ENCODE data around the gene APOB. TPM values are rescaled to one million over a fixed set of nuclear protein-coding genes. Genes with fewer than 3 reads are reported as not detected.

Gene APOB
- total and polyA plus RNA-seq, 2 of the 13 experiments (the other 11 are each of a cell fraction or from before 2014, with no cell fraction given), result 1,569 to 2,515 TPM

DNA sequence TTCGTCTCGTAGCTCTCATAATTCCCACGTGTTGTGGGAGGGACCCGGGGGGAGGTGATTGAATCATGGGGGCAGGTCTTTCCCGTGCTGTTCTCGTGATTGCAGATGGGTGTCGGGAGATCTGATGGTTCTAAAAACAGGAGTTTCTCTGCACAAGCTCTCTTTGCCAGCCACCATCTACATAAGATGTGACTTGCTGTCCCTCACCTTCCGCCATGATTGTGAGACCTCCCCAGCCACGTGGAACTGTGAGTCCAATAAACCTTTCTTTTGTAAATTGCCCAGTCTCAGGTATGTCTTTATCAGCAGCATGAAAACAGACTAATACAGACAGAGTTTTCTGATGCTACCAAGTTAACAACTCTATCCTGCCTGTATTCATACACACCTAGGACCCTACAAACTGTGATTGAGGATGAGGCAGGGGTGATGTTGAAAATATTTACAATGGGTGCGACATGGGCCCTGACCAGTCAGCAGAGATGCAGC, 3.9 kb downstream of the APOB start (continued):
- TF ChIP-seq, protein P1, sequence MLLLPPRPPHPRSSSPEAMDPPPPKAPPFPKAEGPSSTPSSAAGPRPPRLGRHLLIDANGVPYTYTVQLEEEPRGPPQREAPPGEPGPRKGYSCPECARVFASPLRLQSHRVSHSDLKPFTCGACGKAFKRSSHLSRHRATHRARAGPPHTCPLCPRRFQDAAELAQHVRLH (CRISPR knock-in tag; IDR thresholded peaks at IDR 0.05; ENCODE audit: borderline replicate concordance, low read depth), result no peak
- TF ChIP-seq SMYD3 (CRISPR knock-in tag; IDR thresholded peaks at IDR 0.05) (0 out of 2 replicates have a peak, but pooled peaks have one; percentile 2), GABPB1 (CRISPR knock-in tag; IDR thresholded peaks at IDR 0.05) (0 out of 2 replicates have a peak, but pooled peaks have one; percentile 23), ZNF761 (CRISPR knock-in tag; conservative IDR thresholded peaks at IDR 0.05) (0 out of 2 replicates have a peak, but pooled peaks have one; percentile 10), ETV6 (CRISPR knock-in tag; conservative IDR thresholded peaks at IDR 0.05) (peak; percentile 35; the same call in 1 of the 2 replicates), ZNF331 (CRISPR knock-in tag; IDR thresholded peaks at IDR 0.05) (peak; percentile 37; the same call in 1 of the 2 replicates), SALL1 (CRISPR knock-in tag; IDR thresholded peaks at IDR 0.05) (peak; percentile 45; the same call in 1 of the 2 replicates), POLR2G (IDR thresholded peaks at IDR 0.05; ENCODE audit: low read depth, low read length) (peak; percentile 72; the same call in 1 of the 2 replicates), SP1 (IDR thresholded peaks at IDR 0.05) (no peak), SP1 (CRISPR knock-in tag; IDR thresholded peaks at IDR 0.05) (peak; percentile 42; the same call in 1 of the 2 replicates), ATRX (CRISPR knock-in tag; IDR thresholded peaks at IDR 0.05; ENCODE audit: borderline replicate concordance) (no peak), ZNF672 (CRISPR knock-in tag; IDR thresholded peaks at IDR 0.05) (no peak), TAF1 (CRISPR knock-in tag; IDR thresholded peaks at IDR 0.05) (0 out of 2 replicates have a peak, but pooled peaks have one; percentile 10), SALL2 (CRISPR knock-in tag; IDR thresholded peaks at IDR 0.05) (no peak), ZNF562 (CRISPR knock-in tag; IDR thresholded peaks at IDR 0.05; ENCODE audit: borderline replicate concordance) (0 out of 2 replicates have a peak, but pooled peaks have one; percentile 60), TSC22D2 (CRISPR knock-in tag; IDR thresholded peaks at IDR 0.05; ENCODE audit: borderline replicate concordance) (0 out of 2 replicates have a peak, but pooled peaks have one; percentile 22), PHF20 (CRISPR knock-in tag; IDR thresholded peaks at IDR 0.05) (no peak), ETV5 (CRISPR knock-in tag; IDR thresholded peaks at IDR 0.05; ENCODE audit: borderline replicate concordance) (0 out of 2 replicates have a peak, but pooled peaks have one; percentile 27), ZNF605 (CRISPR knock-in tag; IDR thresholded peaks at IDR 0.05) (0 out of 2 replicates have a peak, but pooled peaks have one; percentile 62), RXRA (CRISPR knock-in tag; IDR thresholded peaks at IDR 0.05) (0 out of 2 replicates have a peak, but pooled peaks have one; percentile 22), PRMT3 (CRISPR knock-in tag; IDR thresholded peaks at IDR 0.05; ENCODE audit: borderline replicate concordance, low read depth) (0 out of 2 replicates have a peak, but pooled peaks have one; percentile 36)
- TF ChIP-seq, protein P2, sequence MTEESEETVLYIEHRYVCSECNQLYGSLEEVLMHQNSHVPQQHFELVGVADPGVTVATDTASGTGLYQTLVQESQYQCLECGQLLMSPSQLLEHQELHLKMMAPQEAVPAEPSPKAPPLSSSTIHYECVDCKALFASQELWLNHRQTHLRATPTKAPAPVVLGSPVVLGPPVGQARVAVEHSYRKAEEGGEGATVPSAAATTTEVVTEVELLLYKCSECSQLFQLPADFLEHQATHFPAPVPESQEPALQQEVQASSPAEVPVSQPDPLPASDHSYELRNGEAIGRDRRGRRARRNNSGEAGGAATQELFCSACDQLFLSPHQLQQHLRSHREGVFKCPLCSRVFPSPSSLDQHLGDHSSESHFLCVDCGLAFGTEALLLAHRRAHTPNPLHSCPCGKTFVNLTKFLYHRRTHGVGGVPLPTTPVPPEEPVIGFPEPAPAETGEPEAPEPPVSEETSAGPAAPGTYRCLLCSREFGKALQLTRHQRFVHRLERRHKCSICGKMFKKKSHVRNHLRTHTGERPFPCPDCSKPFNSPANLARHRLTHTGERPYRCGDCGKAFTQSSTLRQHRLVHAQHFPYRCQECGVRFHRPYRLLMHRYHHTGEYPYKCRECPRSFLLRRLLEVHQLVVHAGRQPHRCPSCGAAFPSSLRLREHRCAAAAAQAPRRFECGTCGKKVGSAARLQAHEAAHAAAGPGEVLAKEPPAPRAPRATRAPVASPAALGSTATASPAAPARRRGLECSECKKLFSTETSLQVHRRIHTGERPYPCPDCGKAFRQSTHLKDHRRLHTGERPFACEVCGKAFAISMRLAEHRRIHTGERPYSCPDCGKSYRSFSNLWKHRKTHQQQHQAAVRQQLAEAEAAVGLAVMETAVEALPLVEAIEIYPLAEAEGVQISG (CRISPR knock-in tag; IDR thresholded peaks at IDR 0.05), result peak; percentile 27; the same call in 1 of the 2 replicates
- TF ChIP-seq, protein P3, sequence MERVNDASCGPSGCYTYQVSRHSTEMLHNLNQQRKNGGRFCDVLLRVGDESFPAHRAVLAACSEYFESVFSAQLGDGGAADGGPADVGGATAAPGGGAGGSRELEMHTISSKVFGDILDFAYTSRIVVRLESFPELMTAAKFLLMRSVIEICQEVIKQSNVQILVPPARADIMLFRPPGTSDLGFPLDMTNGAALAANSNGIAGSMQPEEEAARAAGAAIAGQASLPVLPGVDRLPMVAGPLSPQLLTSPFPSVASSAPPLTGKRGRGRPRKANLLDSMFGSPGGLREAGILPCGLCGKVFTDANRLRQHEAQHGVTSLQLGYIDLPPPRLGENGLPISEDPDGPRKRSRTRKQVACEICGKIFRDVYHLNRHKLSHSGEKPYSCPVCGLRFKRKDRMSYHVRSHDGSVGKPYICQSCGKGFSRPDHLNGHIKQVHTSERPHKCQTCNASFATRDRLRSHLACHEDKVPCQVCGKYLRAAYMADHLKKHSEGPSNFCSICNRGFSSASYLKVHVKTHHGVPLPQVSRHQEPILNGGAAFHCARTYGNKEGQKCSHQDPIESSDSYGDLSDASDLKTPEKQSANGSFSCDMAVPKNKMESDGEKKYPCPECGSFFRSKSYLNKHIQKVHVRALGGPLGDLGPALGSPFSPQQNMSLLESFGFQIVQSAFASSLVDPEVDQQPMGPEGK (CRISPR knock-in tag; IDR thresholded peaks at IDR 0.05), result peak; percentile 24; the same call in 1 of the 2 replicates
- TF ChIP-seq, protein P4, sequence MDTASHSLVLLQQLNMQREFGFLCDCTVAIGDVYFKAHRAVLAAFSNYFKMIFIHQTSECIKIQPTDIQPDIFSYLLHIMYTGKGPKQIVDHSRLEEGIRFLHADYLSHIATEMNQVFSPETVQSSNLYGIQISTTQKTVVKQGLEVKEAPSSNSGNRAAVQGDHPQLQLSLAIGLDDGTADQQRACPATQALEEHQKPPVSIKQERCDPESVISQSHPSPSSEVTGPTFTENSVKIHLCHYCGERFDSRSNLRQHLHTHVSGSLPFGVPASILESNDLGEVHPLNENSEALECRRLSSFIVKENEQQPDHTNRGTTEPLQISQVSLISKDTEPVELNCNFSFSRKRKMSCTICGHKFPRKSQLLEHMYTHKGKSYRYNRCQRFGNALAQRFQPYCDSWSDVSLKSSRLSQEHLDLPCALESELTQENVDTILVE (CRISPR knock-in tag; IDR thresholded peaks at IDR 0.05), result 0 out of 2 replicates have a peak, but pooled peaks have one; percentile 20

Data from HepG2 (cell line).